K562 (cell line): ENCODE measurements around the gene TRPM4. TPM values are rescaled to one million over a fixed set of nuclear protein-coding genes. Genes with fewer than 3 reads are reported as not detected.

Experiments
- ATAC-seq: fragments of 200-7000 bp; cut with Tn5 transposase; 3 replicates; pipeline ENCODE4 v1.9.1; 2020; ENCODE audit warnings: moderate library complexity
- BruUV-seq: library from RNA; stranded (reverse); fragments of 400-500 nt; replicated peaks from 2 replicates; lab custom pipeline; 2021; lab: Mats Ljungman, UMichigan
- CTCF ChIA-PET: fragments of 300-600 bp; formaldehyde crosslinking; extraction: SDS; loops from one replicate; lab custom pipeline; 2021; ENCODE audit warnings: low intra/inter-chr PET ratio; lab: Yijun Ruan, JAX
- POLR2A ChIA-PET: fragments of 300-600, 350-650 bp; sonication (Branson Sonifier 250); formaldehyde crosslinking; extraction: SDS; loops from one replicate; lab custom pipeline; 2021; ENCODE audit warnings: antibody characterized with exemption, inconsistent platforms; lab: Yijun Ruan, JAX
- DNase-seq, 4 experiments: peaks; one replicate each; pipeline versions ENCODE4 v3.0.0 to v3.0.0-alpha.2; 2011 to 2018; ENCODE audit warnings: low spot score in 3 of 4, mixed read lengths in 3 of 4; ENCODE audit errors: extremely low read depth in 1 of 4
- FAIRE-seq: peaks from 2 replicates; lab custom pipeline; 2011; peaks lifted over from hg19 to GRCh38; lab: Jason Lieb, UNC
- H2AFZ ChIP-seq: 2 replicates; pipeline ENCODE4 v1.6.0; 2011; ENCODE audit warnings: low read depth, low read length, control low read depth, inconsistent platforms
- H3K27ac ChIP-seq: fragments of 200-600 bp; 3 replicates; pipeline ENCODE4 v1.8.0; 2011; ENCODE audit warnings: low read depth, mild to moderate bottlenecking, control low read depth, inconsistent platforms, low read length, moderate library complexity, mixed read lengths; ENCODE audit errors: extremely low read depth
- H3K27me3 ChIP-seq, 2 experiments: fragments of 300-600 bp in 1 of 2; 2 replicates in 1 of 2; 3 replicates in 1 of 2; pipeline versions ENCODE4 v1.6.0 to v1.8.0; 2011; ENCODE audit warnings: inconsistent platforms in 2 of 2, low read length in 2 of 2, mild to moderate bottlenecking in 1 of 2, mixed read lengths in 1 of 2, moderate library complexity in 1 of 2; ENCODE audit not compliant: control insufficient read depth in 2 of 2, insufficient read depth in 2 of 2
- H3K36me3 ChIP-seq: fragments of 300-600 bp; 3 replicates; pipeline ENCODE4 v1.8.0; 2011; ENCODE audit warnings: mild to moderate bottlenecking, low read length, inconsistent platforms; ENCODE audit not compliant: control insufficient read depth, insufficient read depth
- H3K4me1 ChIP-seq, 2 experiments: fragments of 200-600 bp in 1 of 2; replicated peaks in 1 of 2; 2 replicates in 1 of 2; 3 replicates in 1 of 2; pipeline versions ENCODE4 v1.5.1 to v1.8.0; 2011; ENCODE audit warnings: inconsistent platforms in 2 of 2, low read length in 2 of 2, mild to moderate bottlenecking in 1 of 2, mixed read lengths in 1 of 2, moderate library complexity in 1 of 2; ENCODE audit not compliant: control insufficient read depth in 2 of 2, insufficient read depth in 2 of 2
- H3K4me2 ChIP-seq: 2 replicates; pipeline ENCODE4 v1.6.1; 2011; ENCODE audit warnings: low read length, control low read depth, inconsistent platforms, mixed read lengths; ENCODE audit not compliant: insufficient read depth
- H3K4me3 ChIP-seq: fragments of 200-600 bp; sonication (generic), shearing (Covaris generic); 2 replicates; pipeline ENCODE4 v1.5.1; 2016; ENCODE audit warnings: control low read depth, inconsistent platforms
- H3K79me2 ChIP-seq: fragments of 200-600 bp; 3 replicates; pipeline ENCODE4 v1.8.0; 2011; ENCODE audit warnings: low read length, inconsistent platforms; ENCODE audit not compliant: control insufficient read depth, insufficient read depth
- H3K9ac ChIP-seq, 2 experiments: 2 replicates each; pipeline versions ENCODE4 v1.6.0 to v1.6.1; 2011; ENCODE audit warnings: low read depth in 2 of 2, low read length in 2 of 2, control low read depth in 1 of 2, inconsistent platforms in 1 of 2, mild to moderate bottlenecking in 1 of 2, mixed read lengths in 1 of 2; ENCODE audit not compliant: insufficient read depth in 1 of 2
- H3K9me1 ChIP-seq: one replicate; pipeline ENCODE4 v1.6.0; 2011; ENCODE audit warnings: inconsistent platforms, mild to moderate bottlenecking, low read length, moderate library complexity; ENCODE audit not compliant: control insufficient read depth, insufficient read depth
- H3K9me3 ChIP-seq: replicated peaks from 2 replicates; pipeline ENCODE4 v1.5.1; 2011; ENCODE audit warnings: low read depth, low read length, inconsistent platforms; ENCODE audit not compliant: control insufficient read depth, insufficient read depth
- H4K20me1 ChIP-seq: replicated peaks from 2 replicates; pipeline ENCODE4 v1.6.1; 2011; ENCODE audit warnings: low read length, inconsistent platforms, mixed read lengths; ENCODE audit not compliant: control insufficient read depth, insufficient read depth
- CBX1 ChIP-seq: sonication (generic); IDR thresholded peaks from 2 replicates; pipeline ENCODE4 v1.6.1; 2016; ENCODE audit warnings: antibody characterized with exemption, low read depth, mild to moderate bottlenecking
- ETV5 ChIP-seq: sonication (generic); formaldehyde crosslinking; IDR thresholded peaks from 2 replicates; pipeline ENCODE4 v1.4.0; 2020; ENCODE audit warnings: low read depth, mild to moderate bottlenecking, missing genetic modification reagents
- GTF2F1 ChIP-seq: IDR thresholded peaks from 2 replicates; pipeline ENCODE4 v1.6.1; 2011; ENCODE audit warnings: low read depth, low read length, improper control_type of control experiment
- KHSRP ChIP-seq: fragments of 450-650 bp; IDR thresholded peaks from 2 replicates; pipeline ENCODE4 v1.6.1; 2017
- L3MBTL2 ChIP-seq: fragments of 450-650 bp; IDR thresholded peaks from 2 replicates; pipeline ENCODE4 v1.6.1; 2016; ENCODE audit warnings: mild to moderate bottlenecking, moderate library complexity
- NFIC ChIP-seq: fragments of 450-650 bp; IDR thresholded peaks from 2 replicates; pipeline ENCODE4 v1.6.1; 2017; ENCODE audit warnings: mild to moderate bottlenecking, inconsistent platforms
- POLR2AphosphoS2 ChIP-seq: IDR thresholded peaks from 2 replicates; pipeline ENCODE4 v1.6.1; 2012; ENCODE audit warnings: low read length, improper control_type of control experiment
- PTRF ChIP-seq: fragments of 450-650 bp; IDR thresholded peaks from 2 replicates; pipeline ENCODE4 v1.6.1; 2016; ENCODE audit warnings: mild to moderate bottlenecking, missing genetic modification characterization, missing compliant biosample characterization
- SAFB2 ChIP-seq: fragments of 200-400 bp; formaldehyde crosslinking; IDR thresholded peaks from 2 replicates; pipeline ENCODE4 v1.6.1; 2018; ENCODE audit warnings: borderline replicate concordance, low read length, low read depth, moderate library complexity; ENCODE audit not compliant: severe bottlenecking
- SMAD1 ChIP-seq: fragments of 150-350 bp; IDR thresholded peaks from 2 replicates; pipeline ENCODE4 v1.6.1; 2014; ENCODE audit warnings: low read length, low read depth; ENCODE audit not compliant: partially characterized antibody
- SNIP1 ChIP-seq: fragments of 450-650 bp; IDR thresholded peaks from 2 replicates; pipeline ENCODE4 v1.7.1; 2017; ENCODE audit warnings: low read depth, mild to moderate bottlenecking
- ZFX ChIP-seq: sonication (generic); formaldehyde crosslinking; IDR thresholded peaks from 2 replicates; pipeline ENCODE4 v1.8.0; 2022; ENCODE audit warnings: mild to moderate bottlenecking, missing genetic modification reagents, moderate library complexity
- ZKSCAN8 ChIP-seq: fragments of 200-800 bp; sonication (Bioruptor generic); IDR thresholded peaks from 2 replicates; pipeline ENCODE4 v1.6.1; 2016; ENCODE audit warnings: missing genetic modification characterization, missing compliant biosample characterization
- WGBS: fragments of 100-300 bp; shearing (Covaris generic); methylation state at CpG from one replicate; pipeline ENCODE4 v1.1.6; 2016; ENCODE audit warnings: low coverage, mixed read lengths; ENCODE audit not compliant: insufficient coverage; ENCODE audit errors: missing lambda C conversion rate; 5-methylcytosine and 5-hydroxymethylcytosine counted together
- in situ Hi-C: fragments of 300-500 bp; cut with MboI; formaldehyde crosslinking; loops from 4 replicates; pipeline ENCODE4 v1.15.0; 2018; ENCODE audit warnings: inconsistent platforms, mixed read lengths
- intact Hi-C: fragments of 100-400 bp; cut with micrococcal nuclease; formaldehyde crosslinking; loops from 2 replicates; pipeline ENCODE4 v1.14.2; 2022
- polyA plus RNA-seq, 8 experiments: library from polyadenylated mRNA; depleted of rRNA in 4 of 8; stranded (reverse) in 5 of 8; unstranded in 3 of 8; fragments of >200 nt; fragmentation: Nextera tagmentation in 2 of 8; fragmentation: Illumina TruSeq in 1 of 8; extraction: Ambion mirVana in 2 of 8; extraction: Trizol in 1 of 8; gene quantifications; 2 replicates each; pipeline versions ENCODE4 v1.2.1 to v1.2.3, GENCODE V29; 2011 to 2014; ENCODE audit warnings: inconsistent platforms in 1 of 8, missing spikeins in 1 of 8
- total RNA-seq, 7 experiments: library from RNA; depleted of rRNA in 6 of 7; stranded (reverse); fragments of >200 nt in 6 of 7; fragmentation: Illumina TruSeq in 2 of 7; extraction: Trizol in 2 of 7; gene quantifications; 2 replicates each; pipeline versions ENCODE4 v1.2.1 to v1.2.3, GENCODE V29; 2011 to 2021; ENCODE audit warnings: low replicate concordance in 1 of 7
- TF ChIP-seq, protein P1 (sequence below): fragments of 250-450 bp; sonication (Bioruptor Pico); IDR thresholded peaks from 2 replicates; pipeline ENCODE4 v1.5.0; 2020; ENCODE audit warnings: mild to moderate bottlenecking, borderline replicate concordance

The TRPM4 gene
- total and polyA plus RNA-seq, 9 of the 15 experiments (the other 6 are each of a cell fraction or from before 2014, with no cell fraction given), result 6.5 to 45.4 (median 15.2) TPM

DNA sequence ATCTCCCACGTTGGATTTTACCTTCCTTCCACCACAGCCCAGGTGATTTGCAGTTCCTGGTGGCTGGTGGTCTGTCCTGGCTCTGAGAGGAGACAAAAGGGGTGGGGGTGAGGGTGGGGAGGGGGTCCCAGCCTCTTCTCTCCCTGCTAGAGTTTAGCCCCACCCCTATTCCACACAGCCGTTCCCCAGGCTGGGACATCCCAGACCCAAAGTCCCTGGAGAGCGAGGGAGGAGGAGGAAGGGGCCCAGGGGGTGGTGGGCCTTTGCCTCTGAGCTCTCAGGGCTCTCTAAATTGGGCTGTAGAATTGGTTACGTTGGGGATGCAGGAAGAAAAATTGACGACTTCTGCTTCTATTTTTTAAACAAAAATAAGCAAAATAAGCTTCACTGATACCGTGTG, 85.5 kb downstream of the TRPM4 start (continued):
- TF ChIP-seq SAFB2 (no peak), NFIC (no peak)

DNA sequence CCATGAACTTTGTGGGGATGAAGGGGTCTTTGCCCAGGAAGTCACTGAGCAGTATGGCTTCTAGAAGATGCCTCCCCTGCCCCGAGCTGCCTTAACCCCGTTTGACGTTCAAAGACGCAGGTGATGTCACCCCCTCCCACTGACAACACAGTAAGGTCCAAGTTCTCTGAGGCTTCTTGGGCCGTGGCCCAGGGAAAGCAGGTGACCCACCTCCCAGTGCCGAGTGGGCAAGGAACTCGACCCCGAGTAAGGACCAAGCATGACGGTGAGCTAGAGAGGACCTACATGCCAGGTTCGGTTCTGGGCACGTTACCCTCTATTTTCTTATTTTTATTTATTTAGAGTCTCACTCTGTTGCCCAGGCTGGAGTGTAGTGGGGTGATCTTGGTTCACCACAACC, 86.1 kb downstream of the TRPM4 start:
- H3K4me3 ChIP-seq, result no peak overlapping the region
- no peak for FAIRE-seq
- ChIA-PET CTCF (no interaction called here), POLR2A (interaction anchor here (1.1 kb wide), 2 partner anchors 11 kb away, joined by 3 to 4 read pairs; no protein-coding TSS in a partner anchor)
- intact Hi-C loops, result no loop called here
- H2AFZ ChIP-seq, result no peak overlapping the region
- H3K9ac ChIP-seq, result no peak overlapping the region
- no peak overlapping the region for H3K27ac ChIP-seq
- TF ChIP-seq ZKSCAN8, result no peak
- TF ChIP-seq GTF2F1, result no peak
- H3K4me1 ChIP-seq, result no peaks in the 10 kb centered on the region
- in situ Hi-C loops, result no loop called here
- H3K9me1 ChIP-seq, result no peaks in the 10 kb centered on the region
- no peaks in the 10 kb centered on the region for H3K36me3 ChIP-seq
- H3K9me3 ChIP-seq, result no peaks in the 10 kb centered on the region
- H3K4me2 ChIP-seq, result no peak overlapping the region
- H4K20me1 ChIP-seq, result no peaks in the 10 kb centered on the region
- DNase-seq, result no peak
- BruUV-seq, result no TSS peak
- no peaks in the 10 kb centered on the region for H3K79me2 ChIP-seq
- peaks cover 4 to 8% of the 10 kb centered on the region in 2 experiments; a peak in 3 of 5 replicates for H3K27me3 ChIP-seq
- WGBS, result 10% methylated on average over 11 of the region's 11 CpGs
- ATAC-seq, result no peak

DNA sequence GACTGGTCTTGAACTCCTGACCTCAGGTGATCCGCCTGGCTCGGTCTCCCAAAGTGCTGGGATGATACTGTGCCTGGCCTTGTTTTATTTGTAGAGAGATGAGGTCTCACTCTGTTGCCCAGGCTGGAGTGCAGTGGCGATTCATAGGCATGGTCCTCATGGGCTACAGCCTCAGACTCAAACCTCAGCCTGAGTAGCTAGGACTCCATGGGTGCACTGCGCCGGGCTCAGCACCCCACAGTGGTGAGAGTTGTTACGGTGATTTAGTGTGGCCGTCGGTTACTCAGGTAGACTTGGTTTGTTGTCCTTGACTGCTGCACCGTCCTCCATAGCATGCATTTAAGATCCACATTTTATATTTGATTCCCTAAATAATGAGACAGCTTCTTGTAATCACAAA, 86.7 kb downstream of the TRPM4 start:
- CTCF ChIA-PET, result no interaction called here
- POLR2A ChIA-PET, result interaction anchor here (1.1 kb wide), 1 partner anchor 12 kb away, joined by 3 read pairs; no protein-coding TSS in a partner anchor
- in situ Hi-C loops, result no loop called here
- TF ChIP-seq, protein P1, sequence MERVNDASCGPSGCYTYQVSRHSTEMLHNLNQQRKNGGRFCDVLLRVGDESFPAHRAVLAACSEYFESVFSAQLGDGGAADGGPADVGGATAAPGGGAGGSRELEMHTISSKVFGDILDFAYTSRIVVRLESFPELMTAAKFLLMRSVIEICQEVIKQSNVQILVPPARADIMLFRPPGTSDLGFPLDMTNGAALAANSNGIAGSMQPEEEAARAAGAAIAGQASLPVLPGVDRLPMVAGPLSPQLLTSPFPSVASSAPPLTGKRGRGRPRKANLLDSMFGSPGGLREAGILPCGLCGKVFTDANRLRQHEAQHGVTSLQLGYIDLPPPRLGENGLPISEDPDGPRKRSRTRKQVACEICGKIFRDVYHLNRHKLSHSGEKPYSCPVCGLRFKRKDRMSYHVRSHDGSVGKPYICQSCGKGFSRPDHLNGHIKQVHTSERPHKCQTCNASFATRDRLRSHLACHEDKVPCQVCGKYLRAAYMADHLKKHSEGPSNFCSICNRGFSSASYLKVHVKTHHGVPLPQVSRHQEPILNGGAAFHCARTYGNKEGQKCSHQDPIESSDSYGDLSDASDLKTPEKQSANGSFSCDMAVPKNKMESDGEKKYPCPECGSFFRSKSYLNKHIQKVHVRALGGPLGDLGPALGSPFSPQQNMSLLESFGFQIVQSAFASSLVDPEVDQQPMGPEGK, result no peak
- TF ChIP-seq KHSRP (no peak), L3MBTL2 (no peak), PTRF (tag) (no peak), SMAD1 (no peak), SNIP1 (no peak), CBX1 (no peak), ZFX (CRISPR knock-in tag) (no peak), POLR2AphosphoS2 (no peak), ETV5 (CRISPR knock-in tag) (no peak)

More for the DNA sequence above, 86.7 kb downstream of the TRPM4 start:
- no TSS peak for BruUV-seq
- Histone ChIP-seq H3K9ac (no peak overlapping the region), H3K36me3 (no peaks in the 10 kb centered on the region), H4K20me1 (no peaks in the 10 kb centered on the region), H3K9me3 (no peaks in the 10 kb centered on the region), H3K27me3 (peaks cover 4 to 8% of the 10 kb centered on the region in 2 experiments; a peak in 4 of 5 replicates), H3K4me3 (no peak overlapping the region), H3K9me1 (no peaks in the 10 kb centered on the region), H3K4me2 (no peak overlapping the region), H3K27ac (no peak overlapping the region), H2AFZ (no peak overlapping the region), H3K79me2 (no peaks in the 10 kb centered on the region), H3K4me1 (no peaks in the 10 kb centered on the region)
- ATAC-seq (no peak; the same call in 2 of the 3 replicates), FAIRE-seq (peak; percentile 6), DNase-seq (no peak)
- intact Hi-C loops, result no loop called here
- WGBS, result 30% methylated on average over 9 of the region's 9 CpGs
